Measurements from ENCODE around the gene PPP1R36.

- TF ChIP-seq CTCF (conservative IDR thresholded peaks at IDR 0.05; ENCODE audit: low read length), result no peak
- no peak for TF ChIP-seq EZH2phosphoT487 (IDR thresholded peaks at IDR 0.05; ENCODE audit: borderline replicate concordance)
Observed at GRCh38 chr14:64536488-64537245, 13.1 kb upstream of the PPP1R36 start.
